Measurements from ENCODE around the gene CAPN11. TPM values are rescaled to one million over a fixed set of nuclear protein-coding genes. Genes with fewer than 3 reads are reported as not detected.

The CAPN11 gene
- total RNA-seq, 4 donors from 2014 or later = 0.22 to 1.7 TPM; not detected in 2

DNA sequence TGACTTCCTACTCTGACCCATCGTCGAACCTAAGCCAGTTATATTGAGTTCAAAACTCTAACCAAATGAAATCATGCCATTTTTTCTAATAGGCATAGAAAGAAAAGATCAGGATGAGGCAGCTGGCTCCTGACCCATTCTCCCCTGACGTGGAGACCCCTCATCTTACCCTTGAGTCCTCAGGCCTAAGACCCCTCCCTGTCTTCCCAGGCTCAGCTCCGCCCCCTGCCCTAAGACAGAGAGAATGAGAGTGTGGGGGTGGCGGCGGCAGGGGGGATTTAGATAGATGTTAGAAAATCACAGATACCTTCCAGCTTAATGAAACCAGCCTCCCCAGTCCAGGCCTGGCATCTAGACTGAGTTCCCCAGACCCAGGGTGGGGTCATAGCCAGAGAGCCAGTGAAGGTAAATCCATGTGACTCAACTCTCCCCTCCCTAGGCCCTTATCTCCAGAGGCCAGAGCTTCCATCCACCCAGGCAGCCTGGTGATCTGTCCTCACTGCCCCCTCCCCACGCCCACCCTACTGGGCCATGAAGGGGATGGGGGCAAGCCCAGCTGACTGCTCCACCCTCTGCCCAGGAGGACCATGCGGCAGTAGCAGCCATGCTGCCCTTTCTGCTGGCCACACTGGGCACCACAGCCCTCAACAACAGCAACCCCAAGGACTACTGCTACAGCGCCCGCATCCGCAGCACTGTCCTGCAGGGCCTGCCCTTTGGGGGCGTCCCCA lies 24.5 kb upstream of the CAPN11 start:
- H3K4me1 ChIP-seq = peaks cover 0 to 4% of the 10 kb centered on the region in 2 donors
- no peak for TF ChIP-seq POLR2A (IDR thresholded peaks at IDR 0.05)
- TF ChIP-seq, protein P1, sequence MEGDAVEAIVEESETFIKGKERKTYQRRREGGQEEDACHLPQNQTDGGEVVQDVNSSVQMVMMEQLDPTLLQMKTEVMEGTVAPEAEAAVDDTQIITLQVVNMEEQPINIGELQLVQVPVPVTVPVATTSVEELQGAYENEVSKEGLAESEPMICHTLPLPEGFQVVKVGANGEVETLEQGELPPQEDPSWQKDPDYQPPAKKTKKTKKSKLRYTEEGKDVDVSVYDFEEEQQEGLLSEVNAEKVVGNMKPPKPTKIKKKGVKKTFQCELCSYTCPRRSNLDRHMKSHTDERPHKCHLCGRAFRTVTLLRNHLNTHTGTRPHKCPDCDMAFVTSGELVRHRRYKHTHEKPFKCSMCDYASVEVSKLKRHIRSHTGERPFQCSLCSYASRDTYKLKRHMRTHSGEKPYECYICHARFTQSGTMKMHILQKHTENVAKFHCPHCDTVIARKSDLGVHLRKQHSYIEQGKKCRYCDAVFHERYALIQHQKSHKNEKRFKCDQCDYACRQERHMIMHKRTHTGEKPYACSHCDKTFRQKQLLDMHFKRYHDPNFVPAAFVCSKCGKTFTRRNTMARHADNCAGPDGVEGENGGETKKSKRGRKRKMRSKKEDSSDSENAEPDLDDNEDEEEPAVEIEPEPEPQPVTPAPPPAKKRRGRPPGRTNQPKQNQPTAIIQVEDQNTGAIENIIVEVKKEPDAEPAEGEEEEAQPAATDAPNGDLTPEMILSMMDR (IDR thresholded peaks at IDR 0.05) = no peak
- H3K27me3 ChIP-seq = no peaks in the 10 kb centered on the region
- H3K9me3 ChIP-seq = no peaks in the 10 kb centered on the region
- DNase-seq = no peak
- WGBS, 2 donors = 86 to 89% methylated on average over 10 to 11 of the region's 12 CpGs
- intact Hi-C loops (cut with DNase I) = no loop called here
- peaks cover 0 to 4% of the 10 kb centered on the region in 2 donors for H3K36me3 ChIP-seq
- H3K4me3 ChIP-seq (replicated peaks in 1 of 3) = no peak overlapping the region
- no peak overlapping the region for H3K27ac ChIP-seq

DNA sequence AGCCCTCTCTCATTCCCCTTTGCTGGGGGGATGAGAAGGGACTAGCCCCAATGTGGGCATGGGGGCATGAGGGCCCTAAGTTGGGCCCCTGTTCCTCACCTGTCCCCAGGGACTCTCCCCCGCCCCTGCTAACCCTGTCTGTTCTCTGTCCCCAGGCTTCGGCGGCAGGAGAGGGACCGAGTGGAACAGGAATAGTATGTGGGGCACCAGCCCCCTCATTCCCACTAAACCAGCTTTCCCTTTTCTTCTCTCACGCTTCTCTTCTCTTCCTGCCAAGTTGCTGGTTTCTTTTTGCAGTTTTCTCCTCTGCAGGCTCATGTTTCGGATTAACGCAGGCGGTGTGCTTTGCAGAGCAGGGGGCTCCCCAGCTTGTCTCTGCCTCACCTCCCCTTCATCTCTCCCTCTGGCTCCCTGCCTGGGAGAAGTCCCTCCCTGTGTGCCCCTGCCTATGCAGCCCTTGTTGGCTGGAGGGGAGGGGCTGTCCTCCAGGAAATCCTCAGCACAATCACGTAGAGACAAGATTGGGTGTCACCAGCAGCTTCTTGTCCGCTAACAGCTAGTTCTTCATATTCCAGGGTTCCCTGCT lies 23.4 kb upstream of the CAPN11 start:
- TF ChIP-seq POLR2A (IDR thresholded peaks at IDR 0.05) = no peak
- TF ChIP-seq, protein P1 (IDR thresholded peaks at IDR 0.05) = no peak
- H3K27ac ChIP-seq = no peak overlapping the region
- no peaks in the 10 kb centered on the region for H3K9me3 ChIP-seq
- intact Hi-C loops (cut with DNase I) = loop anchor here (5.0 kb wide), 1 partner anchor 33 kb away; no protein-coding TSS in a partner anchor
- no peak overlapping the region for H3K4me3 ChIP-seq (replicated peaks in 1 of 3)
- no peak for DNase-seq
- H3K27me3 ChIP-seq = no peaks in the 10 kb centered on the region
- 85 to 93% methylated on average over 10 of the region's 10 CpGs for WGBS, 2 donors
- peaks cover 0 to 4% of the 10 kb centered on the region in 2 donors for H3K4me1 ChIP-seq
- H3K36me3 ChIP-seq = peaks cover 3 to 15% of the 10 kb centered on the region in 2 donors

DNA sequence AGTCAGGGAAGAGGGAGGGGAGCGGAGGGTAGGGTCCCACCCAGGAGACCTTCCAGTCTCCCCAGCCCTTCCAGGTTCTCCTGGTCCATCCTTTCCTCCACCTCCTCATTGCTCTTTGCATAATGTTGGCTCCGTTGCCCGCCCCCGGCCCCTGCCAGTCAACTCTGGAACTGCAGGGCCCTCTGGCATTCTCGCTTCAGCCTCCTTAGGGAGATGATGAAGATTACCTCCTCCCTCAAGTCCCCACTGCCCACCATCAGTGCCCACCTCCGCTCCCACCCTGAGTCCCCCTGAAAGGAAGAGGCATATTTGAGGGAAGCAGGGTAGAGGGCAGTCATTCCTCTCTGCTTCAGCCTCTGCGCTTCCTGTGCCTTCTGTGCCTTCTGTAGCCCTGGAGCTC lies 22.7 kb upstream of the CAPN11 start:
- no peak overlapping the region for H3K4me3 ChIP-seq (replicated peaks in 1 of 3)
- intact Hi-C loops (cut with DNase I) = loop anchor here (5.0 kb wide), 1 partner anchor 34 kb away; no protein-coding TSS in a partner anchor
- DNase-seq = no peak
- no peak overlapping the region for H3K27ac ChIP-seq
- WGBS, 2 donors = 90 to 96% methylated on average over 7 of the region's 7 CpGs
- no peak for TF ChIP-seq POLR2A (IDR thresholded peaks at IDR 0.05)
- TF ChIP-seq, protein P1 (IDR thresholded peaks at IDR 0.05) = no peak
- no peaks in the 10 kb centered on the region for H3K27me3 ChIP-seq
- peaks cover 5 to 19% of the 10 kb centered on the region in 2 donors for H3K36me3 ChIP-seq
- no peaks in the 10 kb centered on the region for H3K9me3 ChIP-seq
- H3K4me1 ChIP-seq = peaks cover 0 to 4% of the 10 kb centered on the region in 2 donors

DNA sequence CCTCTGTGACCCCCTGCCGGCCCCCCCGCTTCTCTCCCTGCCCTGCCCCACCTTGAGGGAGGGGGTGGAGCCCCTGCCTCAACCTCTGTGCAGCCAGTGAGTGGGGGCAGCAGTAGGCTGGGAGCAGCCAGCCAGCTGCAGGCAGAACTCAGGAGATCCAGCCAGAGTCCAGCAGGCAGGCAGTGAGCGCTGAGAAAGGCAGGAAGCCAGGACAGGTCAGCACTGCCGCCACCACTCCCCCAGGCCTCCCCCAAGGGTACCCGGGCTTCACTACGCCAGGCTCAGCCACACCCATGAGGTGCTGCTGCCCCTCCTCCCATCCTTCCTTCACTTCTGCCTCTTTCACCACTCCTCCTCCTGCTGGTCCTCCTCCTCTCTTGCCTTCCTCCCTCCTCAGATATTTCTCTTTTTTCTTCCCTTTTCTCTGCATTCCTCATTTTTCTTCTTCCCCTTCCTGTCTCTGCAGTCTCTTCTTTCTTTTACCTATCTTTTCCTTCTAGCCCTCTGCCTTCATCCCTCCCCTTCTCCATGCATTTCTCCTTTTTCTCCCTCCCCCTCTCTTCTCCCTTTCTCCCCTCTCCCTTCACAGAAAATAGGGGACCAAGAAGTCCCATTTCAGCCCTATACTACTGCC lies 19.8 kb upstream of the CAPN11 start:
- no peaks in the 10 kb centered on the region for H3K9me3 ChIP-seq
- 74 to 83% methylated on average over 4 to 6 of the region's 6 CpGs for WGBS, 2 donors
- H3K27ac ChIP-seq = no peak overlapping the region
- H3K27me3 ChIP-seq = no peaks in the 10 kb centered on the region
- no peak for DNase-seq
- intact Hi-C loops (cut with DNase I) = loop anchor here (5.0 kb wide), 1 partner anchor 37 kb away; no protein-coding TSS in a partner anchor
- H3K4me1 ChIP-seq = no peaks in the 10 kb centered on the region
- H3K4me3 ChIP-seq (replicated peaks in 1 of 3) = no peak overlapping the region
- H3K36me3 ChIP-seq = peaks cover 12 to 19% of the 10 kb centered on the region in 2 donors
- TF ChIP-seq, protein P1 (IDR thresholded peaks at IDR 0.05) = no peak
- no peak for TF ChIP-seq POLR2A (IDR thresholded peaks at IDR 0.05)

Measured in thyroid gland (tissue), 4 donors.